ENCODE measurements around the gene RFFL. TPM values are rescaled to one million over a fixed set of nuclear protein-coding genes. Genes with fewer than 3 reads are reported as not detected.
"Not testable (repeated sequence)": the region's sequence is repeated elsewhere in the genome, so short reads cannot be mapped to it uniquely, and the experiment has no call there.

The RFFL gene
- total and polyA plus RNA-seq, 2 donors = 9.7 to 17.9 TPM

GRCh38 chr17:35050170-35050569 is 13.3 kb downstream of the RFFL start:
- 96% methylated on average over 2 of the region's 2 CpGs for WGBS

GRCh38 chr17:35048685-35049379 is 14.7 kb downstream of the RFFL start:
- no peaks in the 10 kb centered on the region for H3K36me3 ChIP-seq (ENCODE audit: insufficient read depth)
- WGBS = 79% methylated on average over 3 of the region's 3 CpGs
- no peak for DNase-seq (ENCODE audit: extremely low spot score)
- H3K4me1 ChIP-seq (ENCODE audit: insufficient read depth) = no peaks in the 10 kb centered on the region
- no peak overlapping the region for H3K4me3 ChIP-seq (ENCODE audit: low read depth, low read length)
- H3K27ac ChIP-seq (ENCODE audit: low read depth) = no peak overlapping the region

More at GRCh38 chr17:35050170-35050569, 13.3 kb downstream of the RFFL start:
- Histone ChIP-seq H3K36me3 (ENCODE audit: insufficient read depth) (no peaks in the 10 kb centered on the region), H3K4me3 (ENCODE audit: low read depth, low read length) (no peak overlapping the region), H3K27ac (ENCODE audit: low read depth) (no peak overlapping the region), H3K4me1 (ENCODE audit: insufficient read depth) (no peaks in the 10 kb centered on the region)
- DNase-seq (ENCODE audit: extremely low spot score) = no peak

- Histone ChIP-seq H3K27ac (ENCODE audit: low read depth) (no peak overlapping the region), H3K4me1 (ENCODE audit: insufficient read depth) (no peaks in the 10 kb centered on the region), H3K4me3 (ENCODE audit: low read depth, low read length) (no peak overlapping the region), H3K36me3 (ENCODE audit: insufficient read depth) (no peaks in the 10 kb centered on the region)
- WGBS = 65% methylated on average over 5 of the region's 5 CpGs
- no peak for DNase-seq (ENCODE audit: extremely low spot score)
These were observed 16.7 kb downstream of the RFFL start for GRCh38 chr17:35046740-35047283.

GRCh38 chr17:35046245-35046644 is 17.3 kb downstream of the RFFL start:
- no peaks in the 10 kb centered on the region for H3K4me1 ChIP-seq (ENCODE audit: insufficient read depth)
- no peaks in the 10 kb centered on the region for H3K36me3 ChIP-seq (ENCODE audit: insufficient read depth)
- H3K4me3 ChIP-seq (ENCODE audit: low read depth, low read length) = no peak overlapping the region
- DNase-seq (ENCODE audit: extremely low spot score) = no peak
- 83% methylated on average over 4 of the region's 4 CpGs for WGBS
- H3K27ac ChIP-seq (ENCODE audit: low read depth) = no peak overlapping the region

- H3K4me3 ChIP-seq (ENCODE audit: low read depth, low read length) = not testable (repeated sequence)
These were observed 18.0 kb downstream of the RFFL start for GRCh38 chr17:35045458-35045979.

GRCh38 chr17:35044181-35044580 is 19.3 kb downstream of the RFFL start:
- Histone ChIP-seq H3K36me3 (ENCODE audit: insufficient read depth) (no peaks in the 10 kb centered on the region), H3K27ac (ENCODE audit: low read depth) (no peak overlapping the region), H3K4me3 (ENCODE audit: low read depth, low read length) (no peak overlapping the region), H3K4me1 (ENCODE audit: insufficient read depth) (no peaks in the 10 kb centered on the region)
- 96% methylated on average over 8 of the region's 8 CpGs for WGBS
- no peak for DNase-seq (ENCODE audit: extremely low spot score)

More at GRCh38 chr17:35045458-35045979, 18.0 kb downstream of the RFFL start:
- H3K4me1 ChIP-seq (ENCODE audit: insufficient read depth); DNase-seq (ENCODE audit: extremely low spot score); H3K36me3 ChIP-seq (ENCODE audit: insufficient read depth); H3K27ac ChIP-seq (ENCODE audit: low read depth): not testable (repeated sequence)
- WGBS = 96% methylated on average over 13 of the region's 13 CpGs

- H3K27ac ChIP-seq (ENCODE audit: low read depth) = no peak overlapping the region
- WGBS = 96% methylated on average over 7 of the region's 7 CpGs
- no peak for DNase-seq (ENCODE audit: extremely low spot score)
- no peaks in the 10 kb centered on the region for H3K36me3 ChIP-seq (ENCODE audit: insufficient read depth)
- no peaks in the 10 kb centered on the region for H3K4me1 ChIP-seq (ENCODE audit: insufficient read depth)
- no peak overlapping the region for H3K4me3 ChIP-seq (ENCODE audit: low read depth, low read length)
These were observed 22.1 kb downstream of the RFFL start for GRCh38 chr17:35041390-35041789.

- no peak overlapping the region for H3K27ac ChIP-seq (ENCODE audit: low read depth)
- 95% methylated on average over 3 of the region's 3 CpGs for WGBS
- no peak overlapping the region for H3K4me3 ChIP-seq (ENCODE audit: low read depth, low read length)
- no peaks in the 10 kb centered on the region for H3K4me1 ChIP-seq (ENCODE audit: insufficient read depth)
- H3K36me3 ChIP-seq (ENCODE audit: insufficient read depth) = no peaks in the 10 kb centered on the region
- no peak for DNase-seq (ENCODE audit: extremely low spot score)
These were observed 25.1 kb downstream of the RFFL start for GRCh38 chr17:35038453-35038852.

GRCh38 chr17:35030780-35031179 is 32.7 kb downstream of the RFFL start:
- H3K36me3 ChIP-seq (ENCODE audit: insufficient read depth) = no peaks in the 10 kb centered on the region
- DNase-seq (ENCODE audit: extremely low spot score) = no peak
- 98% methylated on average over 1 of the region's 1 CpG for WGBS
- no peak overlapping the region for H3K4me3 ChIP-seq (ENCODE audit: low read depth, low read length)
- no peaks in the 10 kb centered on the region for H3K4me1 ChIP-seq (ENCODE audit: insufficient read depth)
- H3K27ac ChIP-seq (ENCODE audit: low read depth) = no peak overlapping the region

GRCh38 chr17:35028531-35029262 is 34.8 kb downstream of the RFFL start:
- no peak overlapping the region for H3K27ac ChIP-seq (ENCODE audit: low read depth)
- no peak for DNase-seq (ENCODE audit: extremely low spot score)
- H3K4me1 ChIP-seq (ENCODE audit: insufficient read depth) = no peaks in the 10 kb centered on the region
- 83% methylated on average over 3 of the region's 3 CpGs for WGBS
- no peak overlapping the region for H3K4me3 ChIP-seq (ENCODE audit: low read depth, low read length)
- H3K36me3 ChIP-seq (ENCODE audit: insufficient read depth) = no peaks in the 10 kb centered on the region

- H3K27ac ChIP-seq (ENCODE audit: low read depth); DNase-seq (ENCODE audit: extremely low spot score); H3K4me3 ChIP-seq (ENCODE audit: low read depth, low read length); H3K36me3 ChIP-seq (ENCODE audit: insufficient read depth); H3K4me1 ChIP-seq (ENCODE audit: insufficient read depth): not testable (repeated sequence)
- WGBS = 95% methylated on average over 4 of the region's 4 CpGs
These were observed 35.4 kb downstream of the RFFL start for GRCh38 chr17:35028097-35028496.

- WGBS = 77% methylated on average over 1 of the region's 1 CpG
- no peak overlapping the region for H3K4me3 ChIP-seq (ENCODE audit: low read depth, low read length)
- H3K4me1 ChIP-seq (ENCODE audit: insufficient read depth) = no peaks in the 10 kb centered on the region
These were observed 38.0 kb downstream of the RFFL start for GRCh38 chr17:35025541-35025940.

GRCh38 chr17:35023538-35023937 is 40.0 kb downstream of the RFFL start:
- DNase-seq (ENCODE audit: extremely low spot score) = no peak
- H3K4me1 ChIP-seq (ENCODE audit: insufficient read depth) = no peaks in the 10 kb centered on the region
- no peak overlapping the region for H3K4me3 ChIP-seq (ENCODE audit: low read depth, low read length)
- 83% methylated on average over 3 of the region's 3 CpGs for WGBS
- H3K27ac ChIP-seq (ENCODE audit: low read depth) = no peak overlapping the region
- H3K36me3 ChIP-seq (ENCODE audit: insufficient read depth) = no peaks in the 10 kb centered on the region

More at GRCh38 chr17:35025541-35025940, 38.0 kb downstream of the RFFL start:
- no peaks in the 10 kb centered on the region for H3K36me3 ChIP-seq (ENCODE audit: insufficient read depth)
- DNase-seq (ENCODE audit: extremely low spot score) = no peak
- H3K27ac ChIP-seq (ENCODE audit: low read depth) = no peak overlapping the region
